IMR-90 (cell line): ENCODE measurements around the gene PSMB1. TPM values are rescaled to one million over a fixed set of nuclear protein-coding genes. Genes with fewer than 3 reads are reported as not detected.

Experiments
- ATAC-seq: fragments of 200-7000 bp; cut with Tn5 transposase; 2 replicates; pipeline ENCODE4 v1.9.1; 2020; ENCODE audit warnings: low read depth, mild to moderate bottlenecking, moderate library complexity
- Bru-seq: library from RNA; stranded (reverse); fragments of 400-500 nt; gene quantifications from one replicate; lab custom pipeline; 2021; lab: Mats Ljungman, UMichigan
- BruChase-seq, 2 experiments: library from RNA; stranded (reverse); fragments of 400-500 nt; gene quantifications; one replicate each; lab custom pipeline; 2021; lab: Mats Ljungman, UMichigan
- BruUV-seq: library from RNA; stranded (reverse); fragments of 400-500 nt; replicated peaks from 2 replicates; lab custom pipeline; 2021; lab: Mats Ljungman, UMichigan
- CTCF ChIA-PET: fragments of 300-600 bp; formaldehyde crosslinking; extraction: SDS; loops from one replicate; lab custom pipeline; 2021; ENCODE audit warnings: antibody characterized with exemption; lab: Yijun Ruan, JAX
- POLR2A ChIA-PET: fragments of 300-600 bp; sonication (Branson Sonifier 250); formaldehyde crosslinking; loops from one replicate; lab custom pipeline; 2022; ENCODE audit warnings: antibody characterized with exemption; ENCODE audit not compliant: unreplicated experiment; lab: Charles Lee
- DNase-seq: peaks from one replicate; pipeline ENCODE4 v3.0.0; 2013
- H2AFZ ChIP-seq: replicated peaks from 2 replicates; pipeline ENCODE3; 2013; ENCODE audit warnings: low read length, mild to moderate bottlenecking; ENCODE audit not compliant: poor library complexity
- H2AK5ac ChIP-seq: 2 replicates; pipeline ENCODE4 v1.6.1; 2013; ENCODE audit warnings: low read depth, low read length, inconsistent platforms
- H2AK9ac ChIP-seq: replicated peaks from 2 replicates; pipeline ENCODE3; 2013; ENCODE audit warnings: mild to moderate bottlenecking, low read depth, low read length, moderate library complexity; ENCODE audit not compliant: poor library complexity
- H2BK120ac ChIP-seq: 2 replicates; pipeline ENCODE4 v1.6.1; 2013; ENCODE audit warnings: low read depth, low read length, inconsistent platforms
- H2BK15ac ChIP-seq: 3 replicates; pipeline ENCODE4 v1.6.1; 2013; ENCODE audit warnings: low read depth, low read length, inconsistent platforms
- H2BK20ac ChIP-seq: 2 replicates; pipeline ENCODE4 v1.6.1; 2013; ENCODE audit warnings: low read depth, mild to moderate bottlenecking, inconsistent platforms, low read length, moderate library complexity
- H2BK5ac ChIP-seq: 2 replicates; pipeline ENCODE4 v1.6.1; 2013; ENCODE audit warnings: mild to moderate bottlenecking, low read depth, low read length, inconsistent platforms; ENCODE audit not compliant: poor library complexity, severe bottlenecking
- H3K14ac ChIP-seq: replicated peaks from 2 replicates; pipeline ENCODE4 v1.6.1; 2013; ENCODE audit warnings: low read depth, low read length, inconsistent platforms
- H3K18ac ChIP-seq: 2 replicates; pipeline ENCODE4 v1.6.1; 2013; ENCODE audit warnings: low read depth, low read length, control low read depth
- H3K23ac ChIP-seq: 2 replicates; pipeline ENCODE4 v1.6.1; 2013; ENCODE audit warnings: low read depth, low read length, inconsistent platforms
- H3K27ac ChIP-seq: 2 replicates; pipeline ENCODE4 v1.5.1; 2013; ENCODE audit warnings: mild to moderate bottlenecking, control low read depth, low read length; ENCODE audit not compliant: insufficient read depth
- H3K27me3 ChIP-seq: 2 replicates; pipeline ENCODE4 v1.6.1; 2013; ENCODE audit warnings: low read length; ENCODE audit not compliant: control insufficient read depth, insufficient read depth
- H3K36me3 ChIP-seq: 2 replicates; pipeline ENCODE4 v1.6.1; 2013; ENCODE audit warnings: low read length, mixed read lengths; ENCODE audit not compliant: control insufficient read depth, insufficient read depth
- H3K4ac ChIP-seq: 2 replicates; pipeline ENCODE4 v1.6.1; 2013; ENCODE audit warnings: low read depth, low read length, inconsistent platforms
- H3K4me1 ChIP-seq: 2 replicates; pipeline ENCODE4 v1.6.1; 2013; ENCODE audit warnings: low read length, mixed read lengths; ENCODE audit not compliant: control insufficient read depth, insufficient read depth
- H3K4me2 ChIP-seq: 2 replicates; pipeline ENCODE4 v1.6.1; 2013; ENCODE audit warnings: low read depth, mild to moderate bottlenecking, control low read depth, low read length, moderate library complexity
- H3K4me3 ChIP-seq: 2 replicates; pipeline ENCODE4 v1.5.1; 2013; ENCODE audit warnings: low read depth, mild to moderate bottlenecking, control low read depth, low read length, moderate library complexity; ENCODE audit not compliant: insufficient read depth
- H3K56ac ChIP-seq: 2 replicates; pipeline ENCODE4 v1.6.1; 2013; ENCODE audit warnings: low read length, inconsistent platforms; ENCODE audit not compliant: insufficient read depth; ENCODE audit errors: extremely low read depth
- H3K79me1 ChIP-seq, 2 experiments: 2 replicates each; pipeline ENCODE4 v1.6.1; 2013; ENCODE audit warnings: low read length in 2 of 2, inconsistent platforms in 1 of 2, low read depth in 1 of 2
- H3K9ac ChIP-seq: 2 replicates; pipeline ENCODE4 v1.6.1; 2013; ENCODE audit warnings: low read depth, low read length, control low read depth
- H3K9me1 ChIP-seq: 2 replicates; pipeline ENCODE4 v1.6.1; 2013; ENCODE audit warnings: low read length, inconsistent platforms; ENCODE audit not compliant: insufficient read depth
- H3K9me3 ChIP-seq: 2 replicates; pipeline ENCODE4 v1.6.1; 2013; ENCODE audit warnings: low read length; ENCODE audit not compliant: control insufficient read depth, insufficient read depth
- H4K20me1 ChIP-seq: 2 replicates; pipeline ENCODE4 v1.6.1; 2013; ENCODE audit warnings: low read length, inconsistent platforms; ENCODE audit not compliant: insufficient read depth
- H4K5ac ChIP-seq: 2 replicates; pipeline ENCODE4 v1.6.1; 2013; ENCODE audit warnings: mild to moderate bottlenecking, low read depth, low read length, control low read depth
- H4K8ac ChIP-seq, 2 experiments: 2 replicates each; pipeline ENCODE4 v1.6.1; 2013; ENCODE audit warnings: low read depth in 2 of 2, low read length in 2 of 2, control low read depth in 1 of 2, inconsistent platforms in 1 of 2
- H4K91ac ChIP-seq: 2 replicates; pipeline ENCODE4 v1.6.1; 2013; ENCODE audit warnings: low read depth, low read length, inconsistent platforms; ENCODE audit not compliant: insufficient read depth
- BHLHE40 ChIP-seq: fragments of 150-350 bp; IDR thresholded peaks from 2 replicates; pipeline ENCODE4 v1.6.1; 2016; ENCODE audit warnings: mild to moderate bottlenecking, low read depth, low read length
- CEBPB ChIP-seq: IDR thresholded peaks from 2 replicates; pipeline ENCODE4 v1.6.1; 2012; ENCODE audit warnings: low read depth, low read length, improper control_type of control experiment
- CHD1 ChIP-seq: IDR thresholded peaks from 2 replicates; pipeline ENCODE4 v1.6.1; 2012; ENCODE audit warnings: low read depth, low read length, improper control_type of control experiment
- ELK1 ChIP-seq: fragments of 150-350 bp; IDR thresholded peaks from 2 replicates; pipeline ENCODE4 v1.6.1; 2016; ENCODE audit warnings: low read depth, mild to moderate bottlenecking, low read length, moderate library complexity, borderline replicate concordance
- FOS ChIP-seq: fragments of 150-350 bp; IDR thresholded peaks from 2 replicates; pipeline ENCODE4 v1.6.1; 2016; ENCODE audit warnings: low read depth, low read length
- MAFK ChIP-seq: IDR thresholded peaks from 2 replicates; pipeline ENCODE4 v1.6.1; 2012; ENCODE audit warnings: low read depth, low read length, improper control_type of control experiment
- MAZ ChIP-seq: IDR thresholded peaks from 2 replicates; pipeline ENCODE4 v1.6.1; 2012; ENCODE audit warnings: low read depth, mild to moderate bottlenecking, low read length, improper control_type of control experiment, moderate library complexity, borderline replicate concordance
- MXI1 ChIP-seq: IDR thresholded peaks from 2 replicates; pipeline ENCODE4 v1.6.1; 2012; ENCODE audit warnings: low read depth, mild to moderate bottlenecking, low read length, moderate library complexity, borderline replicate concordance
- NFE2L2 ChIP-seq: fragments of 150-350 bp; IDR thresholded peaks from 2 replicates; pipeline ENCODE4 v1.6.1; 2016; ENCODE audit warnings: low read depth, mild to moderate bottlenecking, low read length
- POLR2A ChIP-seq: IDR thresholded peaks from 2 replicates; pipeline ENCODE4 v1.6.1; 2012; ENCODE audit warnings: mild to moderate bottlenecking, low read depth, low read length
- RCOR1 ChIP-seq: IDR thresholded peaks from 2 replicates; pipeline ENCODE4 v1.6.1; 2012; ENCODE audit warnings: mild to moderate bottlenecking, low read length, improper control_type of control experiment; ENCODE audit not compliant: insufficient replicate concordance
- RFX5 ChIP-seq: IDR thresholded peaks from 2 replicates; pipeline ENCODE4 v1.8.0; 2012; ENCODE audit warnings: low read depth, mild to moderate bottlenecking, low read length, moderate library complexity
- SMC3 ChIP-seq: fragments of 150-350 bp; IDR thresholded peaks from 2 replicates; pipeline ENCODE4 v1.6.1; 2016; ENCODE audit warnings: low read depth, mild to moderate bottlenecking, antibody characterized with exemption, low read length, moderate library complexity
- USF2 ChIP-seq: fragments of 150-350 bp; IDR thresholded peaks from 2 replicates; pipeline ENCODE4 v1.6.1; 2017; ENCODE audit warnings: mild to moderate bottlenecking, antibody characterized with exemption, low read length, low read depth
- WGBS, 2 experiments: methylation state at CpG; one replicate each; pipeline versions ENCODE4 v1.1.5 to v1.1.7; 2013; ENCODE audit warnings: missing lambda C conversion rate in 2 of 2; ENCODE audit not compliant: insufficient read length in 1 of 2; ENCODE audit errors: extremely low coverage in 2 of 2; 5-methylcytosine and 5-hydroxymethylcytosine counted together
- dilution Hi-C: fragments of 300-500 bp; cut with HindIII; formaldehyde crosslinking; loops from one replicate; pipeline ENCODE4 v1.14.3; 2018; ENCODE audit warnings: low sequenced_read_pairs; ENCODE audit not compliant: unreplicated experiment
- in situ Hi-C: fragments of 300-500 bp; cut with MboI; formaldehyde crosslinking; loops from 3 replicates; pipeline ENCODE4 v1.14.3; 2019; ENCODE audit warnings: low sequenced_read_pairs, inconsistent platforms, mixed read lengths
- intact Hi-C: fragments of 100-400 bp; cut with micrococcal nuclease; formaldehyde crosslinking; loops from 2 replicates; pipeline ENCODE4 v1.10.0; 2022
- long read RNA-seq: library from polyadenylated mRNA; unstranded; transcript quantifications from one replicate; pipeline ENCODE4 v2.0.0, GENCODE V29; 2021; ENCODE audit not compliant: unreplicated experiment
- polyA plus RNA-seq, 3 experiments: library from polyadenylated mRNA; depleted of rRNA; stranded (reverse); fragments of >200 nt; gene quantifications; 2 replicates each; pipeline ENCODE4 v1.2.3, GENCODE V29; 2012; ENCODE audit warnings: low replicate concordance in 1 of 3
- total RNA-seq: library from RNA; depleted of rRNA; stranded (reverse); fragments of >200 nt; gene quantifications from 2 replicates; pipeline ENCODE4 v1.2.3, GENCODE V29; 2012; rRNA removed

Gene PSMB1
- 508 and 560 TPM in 2 replicates for total RNA-seq
- 450 and 471 TPM in 2 replicates for polyA plus RNA-seq (2012; rRNA removed)
- 194 and 327 TPM in 2 replicates for polyA plus RNA-seq (2012; cell fraction: cytosol; rRNA removed)
- polyA plus RNA-seq (2012; cell fraction: nucleus; rRNA removed; ENCODE audit: low replicate concordance): 50.4 and 220 TPM in 2 replicates
- Bru-seq, nascent RNA: percentile 95 among the genes with signal in this experiment
- percentile 84 among the genes with signal in this experiment for BruChase-seq, experiment 1, labeled RNA remaining after a 6-hour chase
- BruChase-seq, experiment 2, labeled RNA remaining after a 2-hour chase: percentile 85 among the genes with signal in this experiment
- long read RNA-seq, transcript PSMB1-201 (6 exons, 928 nt): major isoform, 141 of 183 reads
- long read RNA-seq, partial matches to known transcripts: 30 of 183 reads
- long read RNA-seq, other reads (novel, unspliced or antisense): 8 of 183 reads

DNA sequence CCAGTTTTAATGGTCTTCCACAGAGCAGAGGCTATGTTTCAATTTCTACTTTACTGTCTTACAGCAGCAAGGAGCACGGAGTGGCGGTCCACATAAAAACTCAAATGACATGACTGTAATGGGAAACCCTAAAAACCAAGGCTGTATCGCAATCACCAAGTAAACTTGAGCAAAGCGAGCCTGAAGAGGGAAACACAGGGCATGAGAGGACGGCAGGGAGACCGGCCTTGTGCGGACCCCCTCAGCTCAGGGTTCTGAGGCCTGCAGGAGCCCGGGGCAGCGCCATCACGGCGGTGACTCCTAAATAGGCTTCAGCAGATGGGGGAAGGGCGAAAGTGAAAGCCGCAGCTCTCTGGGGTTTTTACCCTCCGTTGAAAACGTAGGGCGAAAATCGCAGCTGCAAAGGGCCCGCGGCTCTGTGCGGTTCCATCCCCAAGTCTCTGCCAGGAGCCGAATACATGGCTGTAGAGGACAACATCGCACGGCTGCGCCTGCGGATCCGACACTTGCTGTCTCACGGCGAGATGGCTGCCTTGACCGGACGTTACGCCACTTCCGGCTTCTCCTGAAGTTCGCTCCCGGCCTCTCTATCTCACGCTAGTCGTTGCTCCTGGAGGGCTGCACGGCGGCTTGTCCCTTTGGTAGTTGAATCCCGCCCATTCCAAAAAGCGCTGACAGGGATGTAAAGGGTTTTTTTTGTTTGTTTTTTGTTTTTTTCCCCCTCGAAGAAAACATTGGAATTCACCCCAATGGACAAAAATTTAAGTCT, at the start of gene PSMB1:
TSS of gene PSMB1 (minus strand) at position 543 of the 769 bp plus-strand sequence. CDS start at position 478, 65 bp downstream.
- BruUV-seq: no TSS peak
- TF ChIP-seq RFX5 (no peak), BHLHE40 (no peak), ELK1 (no peak), CHD1 (peak; percentile 80; the same call in 1 of the 2 replicates), MAZ (no peak), MXI1 (peak; percentile 53; the same call in 1 of the 2 replicates), FOS (no peak), POLR2A (peak; percentile 96), USF2 (no peak), MAFK (peak; percentile 48; the same call in 1 of the 2 replicates), NFE2L2 (peak; percentile 79), CEBPB (peak; percentile 45; the same call in 1 of the 2 replicates), SMC3 (no peak), RCOR1 (no peak)

More for the DNA sequence above, at the start of gene PSMB1:
- Histone ChIP-seq H3K18ac (peak within 1 kb of the TSS; percentile 45), H2BK20ac (no peak within 1 kb of the TSS), H3K4ac (peak within 1 kb of the TSS; percentile 82), H3K9me1 (no peaks in the 10 kb centered on the region), H3K14ac (peak within 1 kb of the TSS; percentile 76), H2AK5ac (peak within 1 kb of the TSS; percentile 75), H3K36me3 (peaks cover 6% of the 10 kb centered on the region), H3K4me2 (peak within 1 kb of the TSS; percentile 96), H3K27me3 (no peaks in the 10 kb centered on the region), H2BK15ac (peak within 1 kb of the TSS; percentile 35; the same call in 1 of the 3 replicates), H2BK120ac (peak within 1 kb of the TSS; percentile 41; the same call in 1 of the 2 replicates), H3K27ac (peak within 1 kb of the TSS; percentile 85), H4K20me1 (peaks cover 42% of the 10 kb centered on the region), H3K9me3 (no peaks in the 10 kb centered on the region), H2AK9ac (peak within 1 kb of the TSS; percentile 94), H3K9ac (peak within 1 kb of the TSS; percentile 75), H3K23ac (peak within 1 kb of the TSS; percentile 94), H4K5ac (peak within 1 kb of the TSS; percentile 68), H2AFZ (peak within 1 kb of the TSS; percentile 92), H2BK5ac (peak within 1 kb of the TSS; percentile 92), H4K91ac (peak within 1 kb of the TSS; percentile 84), H3K56ac (peak within 1 kb of the TSS; percentile 80), H4K8ac (peak within 1 kb of the TSS; percentile 55 to 91), H3K79me1 (peaks cover 4 to 17% of the 10 kb centered on the region in 2 experiments; a peak in 3 of 4 replicates), H3K4me1 (no peaks in the 10 kb centered on the region; the same call in 1 of the 2 replicates), H3K4me3 (peak within 1 kb of the TSS; percentile 70)
- in situ Hi-C loops (no loop called here), intact Hi-C loops (no loop called here), dilution Hi-C loops (no loop called here)
- ATAC-seq (peak; percentile 73), DNase-seq (peak; percentile 96)
- ChIA-PET CTCF (interaction anchor here (0.6 to 1.2 kb wide), 2 partner anchors 12 to 227 kb away, joined by 3 to 8 read pairs; no protein-coding TSS in a partner anchor), POLR2A (no interaction called here)
- WGBS, 2 experiments: 0% methylated on average over 14 of the region's 41 CpGs; no CpG with 5 or more reads in 1 of the 2 experiments
